ENCODE measurements around the gene MESP2. TPM values are rescaled to one million over a fixed set of nuclear protein-coding genes. Genes with fewer than 3 reads are reported as not detected.

MESP2 gene
- total and polyA plus RNA-seq, 2 of the 8 experiments (the other 6 are each of a cell fraction or from before 2014, with no cell fraction given): 0.35 to 0.80 TPM

DNA sequence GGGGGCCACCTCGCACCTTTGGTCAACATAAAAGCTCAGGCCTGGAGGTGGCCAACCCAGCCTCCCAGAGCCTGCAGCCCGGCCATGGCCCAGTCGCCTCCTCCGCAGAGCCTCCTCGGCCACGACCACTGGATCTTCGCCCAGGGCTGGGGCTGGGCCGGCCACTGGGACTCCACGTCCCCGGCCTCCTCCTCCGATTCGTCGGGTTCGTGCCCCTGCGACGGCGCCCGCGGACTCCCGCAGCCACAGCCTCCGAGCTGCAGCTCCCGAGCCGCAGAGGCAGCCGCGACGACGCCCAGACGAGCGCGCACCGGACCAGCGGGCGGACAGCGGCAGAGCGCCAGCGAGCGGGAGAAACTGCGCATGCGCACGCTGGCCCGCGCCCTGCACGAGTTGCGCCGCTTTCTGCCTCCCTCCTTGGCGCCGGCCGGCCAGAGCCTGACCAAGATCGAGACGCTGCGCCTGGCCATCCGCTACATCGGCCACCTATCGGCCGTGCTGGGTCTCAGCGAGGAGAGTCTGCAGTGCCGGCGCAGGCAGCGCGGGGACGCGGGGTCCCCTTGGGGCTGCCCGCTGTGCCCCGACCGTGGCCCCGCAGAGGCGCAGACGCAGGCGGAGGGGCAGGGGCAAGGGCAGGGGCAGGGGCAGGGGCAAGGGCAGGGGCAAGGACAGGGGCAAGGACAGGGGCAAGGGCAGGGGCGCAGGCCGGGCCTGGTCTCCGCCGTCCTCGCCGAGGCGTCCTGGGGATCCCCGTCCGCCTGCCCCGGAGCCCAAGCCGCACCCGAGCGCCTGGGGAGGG is at the start of gene MESP2 (continued):
- TF ChIP-seq BCL11A (IDR thresholded peaks at IDR 0.05; ENCODE audit: low read depth in 2 of 2, low read length in 2 of 2): no peak
- TF ChIP-seq EGR1 (IDR thresholded peaks at IDR 0.05; ENCODE audit: borderline replicate concordance, low read depth, low read length): no peak
- peak; percentile 28 for TF ChIP-seq NANOG (IDR thresholded peaks at IDR 0.05; ENCODE audit: insufficient read depth, low read depth, low read length, poor library complexity, severe bottlenecking)
- TF ChIP-seq KDM4A (IDR thresholded peaks at IDR 0.05; ENCODE audit: low read depth, low read length, severe bottlenecking): peak; percentile 81
- TF ChIP-seq TAF7 (optimal IDR thresholded peaks at IDR 0.05; ENCODE audit: borderline replicate concordance, low read depth, low read length): peak; percentile 33
- peak; percentile 97 for TF ChIP-seq MAX (IDR thresholded peaks at IDR 0.05)
- no peak; the same call in 1 of the 2 replicates for TF ChIP-seq TBP (IDR thresholded peaks at IDR 0.05; ENCODE audit: low read depth, low read length)
- TF ChIP-seq ASH2L (IDR thresholded peaks at IDR 0.05; ENCODE audit: low read length): peak; percentile 38
- TF ChIP-seq CREB1 (IDR thresholded peaks at IDR 0.05): no peak
- TF ChIP-seq CHD1 (IDR thresholded peaks at IDR 0.05; ENCODE audit: low read depth, low read length): no peak
- TF ChIP-seq YY1 (IDR thresholded peaks at IDR 0.05; ENCODE audit: low read depth, low read length): no peak
- peak; percentile 22; the same call in 1 of the 2 replicates for TF ChIP-seq GABPA (IDR thresholded peaks at IDR 0.05; ENCODE audit: borderline replicate concordance, insufficient read depth, low read length)
- TF ChIP-seq NRF1 (IDR thresholded peaks at IDR 0.05; ENCODE audit: low read depth, low read length): peak; percentile 78
- no peak for TF ChIP-seq EZH2 (IDR thresholded peaks at IDR 0.05; ENCODE audit: low read depth, low read length, severe bottlenecking)
- no peak for TF ChIP-seq BRCA1 (IDR thresholded peaks at IDR 0.05; ENCODE audit: low read depth, low read length)
- TF ChIP-seq TAF1 (IDR thresholded peaks at IDR 0.05; ENCODE audit: low read depth, low read length): no peak; the same call in 1 of the 2 replicates
- TF ChIP-seq SIN3A (conservative IDR thresholded peaks at IDR 0.05 in 1 of 2, IDR thresholded peaks at IDR 0.05 in 1 of 2; ENCODE audit: low read depth in 1 of 2, low read length in 2 of 2): no peak
- peak; percentile 50; the same call in 1 of the 2 replicates for TF ChIP-seq RBBP5 (IDR thresholded peaks at IDR 0.05; ENCODE audit: borderline replicate concordance, low read depth, low read length)
- TF ChIP-seq SAP30 (IDR thresholded peaks at IDR 0.05; ENCODE audit: insufficient read depth, insufficient replicate concordance, low read length): no peak
- TF ChIP-seq RAD21 (IDR thresholded peaks at IDR 0.05 in 1 of 2, conservative IDR thresholded peaks at IDR 0.05 in 1 of 2; ENCODE audit: low read depth in 2 of 2, low read length in 2 of 2): peak; percentile 41 to 55; a peak in 3 of 4 replicates
